Activated naive CD4-positive, alpha-beta T cell (primary cell): ENCODE data around the gene RALGPS1.

Source experiments
- DNase-seq, 4 experiments: peaks; one replicate each; lab custom pipeline; 2025; lab: John Stamatoyannopoulos, UW

RALGPS1 gene

GRCh38 chr9:127053960-127054359, 139.4 kb downstream of the RALGPS1 start:
- no peak for DNase-seq

GRCh38 chr9:127055745-127056402, 141.3 kb downstream of the RALGPS1 start:
- no peak for DNase-seq

- DNase-seq, result no peak
Observed at GRCh38 chr9:127056446-127056845, 141.9 kb downstream of the RALGPS1 start.

- no peak for DNase-seq
Observed at GRCh38 chr9:127058011-127058644, 143.5 kb downstream of the RALGPS1 start.

GRCh38 chr9:127058645-127059021, 144.1 kb downstream of the RALGPS1 start:
- DNase-seq, result no peak

DNA sequence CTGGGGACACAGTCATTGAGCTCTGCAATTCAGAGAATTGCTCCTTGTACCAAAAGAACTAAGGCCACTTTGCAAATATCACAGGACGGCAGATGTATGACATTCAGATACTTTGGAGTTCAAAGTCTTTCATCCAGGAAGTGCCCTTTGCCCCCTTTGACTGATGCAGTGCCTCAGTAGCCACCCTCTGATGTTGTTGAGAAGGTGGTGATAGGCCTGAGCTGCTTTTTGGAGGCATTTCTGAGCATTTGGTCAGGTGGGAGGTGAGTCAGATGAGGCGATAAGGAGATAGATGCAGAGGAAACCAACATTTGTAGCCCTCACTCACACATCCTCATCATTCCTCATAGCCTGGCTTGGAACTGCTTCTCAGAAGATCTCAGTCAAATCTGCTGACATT, 144.4 kb downstream of the RALGPS1 start:
- no peak for DNase-seq

- no peak for DNase-seq
Observed at GRCh38 chr9:127059765-127060361, 145.3 kb downstream of the RALGPS1 start.

- DNase-seq, result no peak
Observed at GRCh38 chr9:127061411-127061810, 146.8 kb downstream of the RALGPS1 start.

DNA sequence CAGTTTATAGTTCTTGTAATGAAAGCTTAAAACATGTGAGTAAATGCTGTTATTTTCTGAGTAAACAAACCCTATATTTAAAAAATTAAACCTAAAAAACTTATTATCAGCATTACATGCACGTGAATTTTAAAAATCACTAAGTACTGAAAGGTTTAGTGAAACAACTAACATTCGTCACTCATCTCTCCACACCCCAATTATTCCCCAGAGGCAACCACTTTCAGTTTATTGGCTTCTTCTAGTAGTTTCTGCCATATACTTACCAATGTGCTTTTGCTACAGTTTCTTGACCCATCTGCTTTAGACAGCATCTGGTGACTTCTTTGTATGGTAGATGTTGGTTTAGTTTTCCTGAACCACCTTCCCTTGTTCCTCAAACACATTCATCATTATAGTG, 149.8 kb downstream of the RALGPS1 start:
- DNase-seq, result no peak

DNA sequence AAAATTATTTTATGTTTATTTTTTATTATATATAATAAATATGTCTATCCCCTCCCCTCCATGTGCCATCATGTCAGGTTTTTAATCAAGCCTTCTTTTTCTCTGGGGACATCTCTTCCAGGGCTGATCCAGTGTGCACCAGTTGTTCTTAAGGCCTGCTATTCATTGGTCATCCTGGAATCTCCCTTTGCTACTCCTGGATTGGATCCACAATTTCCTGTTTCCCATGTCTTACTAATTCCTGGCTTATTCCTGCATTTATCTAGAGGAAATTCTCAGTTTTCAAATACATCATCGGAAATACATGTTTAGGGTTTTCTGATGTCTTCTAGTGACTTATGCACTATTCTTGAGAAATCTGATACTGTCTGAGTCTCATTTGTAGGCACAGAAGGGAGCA, 151.0 kb downstream of the RALGPS1 start:
- no peak for DNase-seq

GRCh38 chr9:127066060-127066850, 151.7 kb downstream of the RALGPS1 start:
- no peak for DNase-seq

- DNase-seq, result no peak
Observed at GRCh38 chr9:127066851-127067136, 152.2 kb downstream of the RALGPS1 start.

DNA sequence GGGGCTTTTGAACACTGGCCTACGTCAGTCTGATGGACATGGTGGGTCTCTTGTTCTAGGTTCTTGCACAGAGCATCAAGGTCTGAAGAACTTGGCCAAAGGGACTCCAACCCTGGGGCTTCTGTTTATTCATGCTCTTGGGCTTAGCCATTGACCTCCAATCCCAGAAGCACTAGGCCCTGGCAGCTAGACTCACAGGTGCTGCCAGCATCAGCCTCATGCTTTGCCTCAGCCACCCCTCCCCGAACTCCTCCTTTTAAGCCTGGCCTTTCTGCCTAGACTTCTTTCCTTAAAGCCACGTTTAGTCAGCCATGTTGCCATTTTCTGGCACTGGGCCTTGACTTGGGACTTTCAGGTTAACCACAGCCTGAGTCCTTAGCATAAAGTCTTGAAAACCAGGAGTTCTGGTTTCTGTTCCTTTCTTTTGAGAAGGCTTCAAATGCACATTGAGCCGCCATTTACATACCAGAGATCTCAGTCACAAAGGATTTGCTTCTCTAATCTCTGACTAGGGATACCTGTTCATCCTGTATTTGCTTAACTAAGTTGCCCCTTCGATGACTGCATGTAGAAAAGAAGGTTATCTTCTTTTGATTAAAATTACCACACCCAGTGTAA, 153.1 kb downstream of the RALGPS1 start:
- DNase-seq, result no peak

- DNase-seq, result no peak
Observed at GRCh38 chr9:127074561-127075548, 160.3 kb downstream of the RALGPS1 start.

DNA sequence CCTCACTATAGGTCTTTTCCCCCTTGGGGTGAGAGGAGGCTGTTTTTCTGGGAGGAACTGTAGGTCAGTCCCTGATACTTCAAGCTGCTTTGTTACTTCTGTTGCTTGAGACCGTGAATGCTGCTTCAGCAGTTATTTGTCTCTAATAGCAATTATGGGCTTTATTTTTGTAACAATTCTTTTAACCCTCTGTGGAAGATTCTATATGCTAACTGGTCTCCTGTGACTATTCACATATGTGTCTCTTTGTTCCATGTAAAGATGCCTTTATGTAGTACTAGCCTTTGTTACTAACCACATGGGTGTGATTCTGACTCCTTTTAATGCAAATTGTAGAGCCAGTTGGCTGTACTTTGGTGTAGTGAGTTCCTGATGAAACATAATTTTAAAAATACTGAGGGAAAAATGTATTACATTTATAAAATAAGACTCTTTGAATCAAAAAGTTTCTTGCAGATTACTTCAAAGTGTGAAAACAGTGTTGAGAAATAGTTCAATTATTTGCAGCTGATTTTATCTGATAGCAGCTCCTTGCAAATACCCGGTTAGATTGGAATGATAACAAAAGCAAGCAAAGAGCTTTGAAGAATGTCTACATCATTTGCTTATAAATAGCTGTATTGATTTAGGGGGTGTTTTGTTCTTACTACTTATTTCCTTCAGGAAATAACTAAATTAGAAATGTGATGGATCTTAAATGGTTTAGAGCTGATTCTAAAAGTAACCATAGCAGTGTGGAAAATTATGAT, 161.2 kb downstream of the RALGPS1 start:
- no peak for DNase-seq

- DNase-seq, result no peak
Observed at GRCh38 chr9:127076860-127077643, 162.5 kb downstream of the RALGPS1 start.

- no peak for DNase-seq
Observed at GRCh38 chr9:127077644-127077946, 163.0 kb downstream of the RALGPS1 start.

DNA sequence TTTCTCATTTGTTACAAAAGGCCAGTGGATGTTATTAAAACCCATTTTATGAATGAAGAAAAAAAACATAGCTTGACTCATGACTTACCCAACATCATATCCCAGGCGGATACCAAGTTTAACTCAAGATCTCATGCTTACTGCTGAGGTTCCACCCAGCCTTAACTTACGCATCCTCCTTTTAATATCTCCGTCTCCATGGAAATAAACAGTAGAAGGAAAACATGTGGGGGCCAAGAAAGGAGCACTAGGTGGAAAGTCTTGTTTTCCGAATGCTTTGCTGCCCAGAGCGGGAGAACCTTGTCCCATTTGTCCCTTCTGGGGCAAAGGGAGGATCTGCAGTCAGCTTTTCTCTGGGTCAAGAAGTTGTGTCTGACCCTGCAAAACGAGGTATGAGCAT, 163.8 kb downstream of the RALGPS1 start:
- DNase-seq, result no peak

DNA sequence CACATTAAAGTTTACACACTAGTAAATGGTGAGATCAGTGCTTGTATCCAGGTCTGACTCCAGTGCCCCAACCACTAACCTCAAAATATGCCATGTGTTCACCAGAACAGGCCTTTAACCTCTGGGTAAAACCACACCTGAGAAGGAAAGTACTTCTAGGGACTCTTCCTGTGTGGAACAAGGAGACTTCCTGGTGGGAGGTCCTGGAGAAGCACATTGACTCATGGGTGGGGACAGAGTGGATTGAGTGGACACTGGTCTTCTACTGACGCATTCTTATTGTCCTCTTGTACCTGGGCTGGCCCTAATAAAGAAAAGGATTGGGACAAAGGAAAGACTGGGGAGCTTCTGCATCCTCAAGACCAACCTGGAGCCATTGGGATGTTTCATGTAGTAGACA, 164.4 kb downstream of the RALGPS1 start:
- DNase-seq, result no peak
